Hippocampal formation (tissue), 2 donors: ENCODE results near the gene TERT.
"Not testable (repeated sequence)": the region's sequence is repeated elsewhere in the genome, so short reads cannot be mapped to it uniquely, and the experiment has no call there.

Experiments used
- DNase-seq, 2 donors: peaks; one replicate each; lab custom pipeline; 2025; lab: John Stamatoyannopoulos, UW

Gene TERT

GRCh38 chr5:1240496-1241260 is 54.2 kb downstream of the TERT start:
- DNase-seq: no peak

DNA sequence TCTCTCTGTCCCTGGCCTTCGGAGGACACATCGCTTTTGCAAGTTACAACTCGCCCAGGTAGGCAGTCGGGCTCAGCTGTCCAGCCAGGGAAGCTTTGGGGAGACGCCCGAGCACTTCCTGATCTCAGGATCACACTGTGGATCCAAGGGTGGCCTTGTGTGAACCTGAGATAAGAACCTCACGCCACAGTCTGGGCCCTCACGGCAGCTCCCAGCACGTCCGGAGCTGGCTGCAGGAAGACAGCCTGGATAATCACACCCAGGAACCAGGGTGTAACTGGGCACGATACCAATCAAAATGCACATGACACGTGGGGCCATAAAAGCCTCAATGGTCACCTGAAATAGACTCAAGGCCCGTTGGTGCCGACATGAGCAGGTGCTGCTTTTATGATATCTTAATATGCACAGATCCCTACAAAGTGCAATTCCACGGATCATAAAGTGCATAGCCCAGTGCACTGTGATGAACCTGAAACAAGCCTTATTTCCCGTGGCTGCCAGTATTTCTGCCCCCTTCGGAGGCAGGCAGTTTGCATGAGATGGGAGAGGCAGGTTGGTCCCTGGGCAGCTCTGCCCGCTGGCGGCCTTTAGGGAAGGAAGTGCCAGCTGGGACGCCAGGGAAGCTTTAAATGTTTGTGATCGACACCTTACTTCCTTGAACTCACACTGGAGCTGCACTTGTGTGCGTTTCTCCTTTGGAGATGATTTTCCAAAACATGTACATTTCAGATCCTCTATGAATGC is 55.2 kb downstream of the TERT start:
- no peak for DNase-seq

- no peak for DNase-seq
These were observed 59.0 kb downstream of the TERT start for GRCh38 chr5:1235838-1236237.

DNA sequence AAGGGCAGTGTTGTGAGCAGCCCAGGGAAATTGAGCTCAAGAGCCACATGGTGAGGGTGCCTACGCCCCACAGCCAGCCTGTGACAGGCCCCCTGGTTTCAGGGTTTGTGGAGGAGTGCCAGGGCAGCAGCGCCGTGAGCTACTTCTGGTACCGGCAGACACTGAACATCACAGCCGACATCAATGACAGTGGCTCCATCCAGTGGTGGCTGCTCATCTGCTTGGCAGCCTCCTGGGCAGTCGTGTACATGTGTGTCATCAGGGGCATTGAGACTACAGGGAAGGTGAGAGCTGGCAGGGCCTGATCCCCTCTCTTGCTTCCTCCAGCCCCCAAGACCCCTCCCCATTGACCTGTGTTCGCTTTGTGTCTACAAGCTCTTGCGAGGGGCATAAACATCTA is 59.5 kb downstream of the TERT start:
- no peak for DNase-seq

GRCh38 chr5:1232780-1233179 is 62.1 kb downstream of the TERT start:
- DNase-seq: no peak

- DNase-seq: no peak
These were observed 63.4 kb downstream of the TERT start for GRCh38 chr5:1231354-1231905.

GRCh38 chr5:1230551-1230950 is 64.3 kb downstream of the TERT start:
- no peak for DNase-seq

- no peak for DNase-seq
These were observed 65.0 kb downstream of the TERT start for GRCh38 chr5:1229822-1230221.

DNA sequence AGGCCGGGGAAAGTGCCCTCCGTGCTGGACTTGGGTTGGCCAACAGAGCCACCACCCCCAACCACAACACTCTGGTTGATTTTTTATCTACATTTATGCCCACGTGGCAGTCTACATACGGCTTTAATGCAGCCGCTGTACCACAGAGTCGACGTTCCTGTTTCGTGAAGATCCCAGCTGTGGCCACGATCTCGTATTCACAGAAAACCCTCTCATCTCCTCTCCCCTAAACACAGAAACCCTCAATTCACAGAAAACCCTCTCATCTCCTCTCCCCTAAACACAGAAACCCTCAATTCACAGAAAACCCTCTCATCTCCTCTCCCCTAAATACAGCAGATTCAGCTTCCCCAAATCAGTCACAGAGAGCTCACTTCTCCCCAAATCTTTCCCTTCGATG is 65.8 kb downstream of the TERT start:
- DNase-seq: not testable (repeated sequence)

DNA sequence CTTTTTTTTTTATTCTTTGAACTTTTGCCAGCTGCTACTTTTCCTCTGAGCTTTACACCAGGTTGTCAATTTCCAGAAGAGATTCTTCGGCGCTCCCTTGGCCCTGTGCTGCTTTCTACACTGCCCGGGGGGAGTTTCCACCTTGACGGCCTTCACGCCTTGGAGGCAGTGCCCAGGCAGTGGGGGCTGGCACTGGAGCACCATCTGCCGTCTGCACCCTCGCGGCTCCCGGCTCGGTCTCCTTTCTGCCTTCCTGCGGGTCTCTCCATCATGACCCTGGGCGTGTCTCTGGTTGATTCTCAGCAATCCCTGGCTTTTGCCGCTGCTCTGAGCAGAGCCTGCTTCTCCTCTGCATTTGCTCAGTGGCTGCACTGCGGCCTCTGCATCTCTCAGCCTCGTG is 66.7 kb downstream of the TERT start:
- no peak for DNase-seq

- no peak for DNase-seq
These were observed 67.2 kb downstream of the TERT start for GRCh38 chr5:1227667-1228066.

DNA sequence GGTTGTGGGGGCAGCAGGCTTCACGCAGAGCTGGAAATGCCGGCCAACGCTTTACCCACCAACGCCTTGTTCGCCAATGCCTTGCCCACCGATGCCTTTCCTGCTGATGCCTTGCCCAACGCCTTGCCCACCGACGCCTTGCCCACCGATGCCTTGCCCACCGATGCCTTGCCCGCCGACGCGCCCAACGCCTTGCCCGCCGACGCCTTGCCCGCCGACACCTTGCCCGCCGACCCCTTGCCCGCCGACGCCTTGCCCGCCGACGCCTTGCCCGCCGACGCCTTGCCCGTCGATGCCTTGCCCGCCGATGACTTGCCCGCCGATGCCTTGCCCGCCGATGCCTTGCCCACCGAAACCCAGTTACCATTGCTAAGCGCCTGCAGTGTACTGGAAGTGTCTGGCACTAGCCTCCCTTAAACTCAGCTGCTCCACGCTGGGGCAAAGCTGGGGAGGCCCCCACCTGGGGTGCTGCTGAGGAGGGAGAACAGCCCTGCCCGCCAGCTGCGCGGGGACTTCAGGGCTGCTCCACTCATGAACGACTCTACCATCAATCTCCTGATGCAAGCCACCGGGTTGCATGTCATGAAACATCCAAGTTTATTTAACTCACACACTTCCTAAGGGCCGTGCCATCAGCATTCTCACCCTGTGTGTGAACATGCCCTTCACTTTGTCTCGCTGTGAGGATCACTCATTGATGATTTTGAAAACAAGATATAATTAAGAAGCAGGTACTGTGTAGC is 67.9 kb downstream of the TERT start:
- no peak for DNase-seq

- no peak for DNase-seq
These were observed 68.6 kb downstream of the TERT start for GRCh38 chr5:1226231-1226630.

DNA sequence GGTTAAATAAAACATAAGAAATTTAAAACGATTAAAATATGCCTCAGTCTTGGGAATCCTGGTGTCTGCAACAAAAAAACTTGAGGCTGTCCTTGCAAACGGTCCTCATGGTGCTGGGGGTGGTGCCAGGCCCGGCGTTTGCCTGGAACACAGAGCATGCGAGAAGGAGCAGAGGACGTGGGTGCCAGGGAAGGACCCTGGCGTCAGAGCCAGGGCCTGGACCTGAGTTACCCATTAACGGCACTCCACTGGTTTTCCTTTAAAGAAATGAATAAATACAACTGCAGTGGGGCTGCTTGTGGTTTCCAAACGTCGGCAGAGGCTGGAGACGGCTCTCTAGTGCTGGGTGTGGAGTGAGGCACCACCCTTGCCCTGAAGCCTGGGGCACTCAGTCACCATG is 69.8 kb downstream of the TERT start, which contains the start of gene SLC6A18:
TSS of gene SLC6A18 (plus strand) at position 301 of the 400 bp plus-strand sequence. CDS start at position 398, 97 bp downstream.
- no peak for DNase-seq

DNA sequence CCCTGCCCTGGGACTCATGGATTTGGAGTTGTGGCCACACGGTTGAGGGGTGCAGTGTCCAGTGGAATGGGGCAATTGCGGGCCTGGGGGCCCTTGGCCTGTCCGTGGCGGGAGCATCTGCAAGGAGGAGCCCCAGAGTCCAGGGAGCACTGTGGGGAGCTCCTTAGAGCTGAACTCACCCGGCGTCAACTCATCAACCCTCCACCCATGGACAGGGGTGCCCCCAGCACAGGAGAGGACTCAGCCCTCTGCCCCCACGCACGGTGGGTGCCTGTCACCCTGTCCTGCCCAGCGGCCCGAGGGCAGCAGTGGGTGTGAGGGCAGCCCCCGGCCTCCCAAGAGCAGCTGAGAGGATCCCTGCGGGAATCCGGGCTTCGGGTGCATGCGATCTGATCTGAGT is 70.2 kb downstream of the TERT start:
- DNase-seq: no peak

DNA sequence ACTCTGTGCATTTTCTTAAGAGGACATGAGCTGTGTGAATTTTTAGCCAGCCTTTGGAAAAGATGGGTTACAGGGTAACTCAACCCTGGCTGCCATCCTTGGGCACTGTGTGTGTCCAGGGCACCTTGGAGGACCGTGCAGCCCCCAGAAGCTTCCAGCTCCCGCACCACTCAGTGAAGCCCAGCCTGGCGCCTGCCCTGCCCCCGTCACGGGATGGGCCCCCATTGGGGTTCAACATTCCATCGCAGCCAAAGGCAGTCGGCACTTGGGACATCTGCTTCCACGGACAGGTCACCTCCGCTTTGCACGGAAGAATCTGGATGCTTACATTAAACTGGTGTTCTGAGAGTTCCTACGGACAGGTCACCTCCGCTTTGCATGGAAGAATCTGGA is 71.6 kb downstream of the TERT start:
- no peak for DNase-seq

DNA sequence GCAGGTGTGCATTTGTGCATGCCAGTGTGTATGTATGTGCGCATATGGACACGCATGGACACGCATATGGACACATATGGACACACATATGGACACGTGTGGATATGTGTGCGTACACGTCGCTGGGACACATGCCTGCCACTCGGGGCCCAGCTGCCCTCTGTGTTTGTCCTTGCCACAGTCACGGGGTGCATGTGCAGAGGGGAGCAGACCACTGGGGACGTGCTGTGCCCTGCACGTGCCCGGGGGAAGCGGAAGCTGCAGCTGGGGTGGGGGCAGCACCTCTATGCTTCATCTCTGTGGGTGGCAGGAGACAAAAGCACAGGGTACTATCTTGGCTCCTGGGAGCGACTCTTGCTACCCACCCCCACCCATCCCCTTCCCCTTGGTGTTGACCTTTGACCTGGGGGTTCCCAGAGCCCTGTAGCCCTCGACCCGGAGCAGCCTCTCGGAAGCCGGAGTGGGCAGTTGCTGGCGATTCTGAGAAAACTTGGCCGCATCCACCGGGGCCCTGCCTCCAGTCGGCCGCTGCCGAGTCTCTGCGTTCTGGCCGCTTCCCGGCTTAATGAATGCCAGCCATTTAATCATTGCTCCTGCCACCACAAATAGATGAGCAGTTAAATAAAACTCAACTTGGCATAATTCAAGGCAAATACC is 72.1 kb downstream of the TERT start:
- no peak for DNase-seq

DNA sequence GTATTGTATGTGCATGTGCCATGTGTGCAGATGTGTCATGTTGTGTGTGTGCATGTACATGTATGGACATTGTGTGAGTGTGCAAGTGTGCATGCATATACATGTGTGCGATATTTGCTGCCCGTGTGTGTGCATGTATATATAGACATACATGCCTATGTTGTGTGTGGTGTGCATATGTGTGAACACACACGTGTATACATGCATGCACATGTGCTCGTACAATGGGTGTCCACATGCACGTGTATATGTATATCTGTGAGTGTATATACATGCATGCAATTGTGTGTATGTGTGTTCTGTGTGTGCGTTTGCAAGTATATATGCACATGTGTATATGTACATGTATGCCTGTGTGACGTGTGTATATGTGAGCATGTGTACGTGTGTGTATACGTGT is 72.7 kb downstream of the TERT start:
- no peak for DNase-seq

- DNase-seq: no peak
These were observed 73.1 kb downstream of the TERT start for GRCh38 chr5:1221721-1222120.

GRCh38 chr5:1220831-1221230 is 74.0 kb downstream of the TERT start:
- no peak for DNase-seq

GRCh38 chr5:1220351-1220750 is 74.5 kb downstream of the TERT start:
- no peak for DNase-seq

DNA sequence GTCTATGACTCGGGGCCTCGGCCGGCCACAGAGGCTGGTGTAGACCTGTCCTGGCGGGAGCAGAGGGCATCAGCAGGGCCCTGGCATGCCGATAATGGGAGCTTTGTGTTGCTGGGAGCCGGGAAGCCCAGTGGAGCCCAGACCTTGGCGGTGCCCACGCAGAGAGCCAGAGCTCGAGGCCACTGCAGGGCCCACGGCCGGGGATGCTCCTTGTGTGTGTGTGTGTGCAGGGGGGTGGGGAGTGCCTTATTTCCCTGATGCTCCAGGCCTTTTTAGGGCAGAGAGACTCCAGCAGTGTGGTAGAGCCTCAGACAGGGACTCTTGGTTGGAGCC is 75.1 kb downstream of the TERT start:
- DNase-seq: no peak
